Gastroesophageal sphincter (tissue), 3 donors: ENCODE data around the gene FHL3.

Experiments used
- EP300 ChIP-seq: sonication (generic); formaldehyde crosslinking; IDR thresholded peaks from one replicate; pipeline ENCODE4 v1.6.1; 2017; ENCODE audit warnings: antibody characterized with exemption, mild to moderate bottlenecking
- TF ChIP-seq, protein P1 (sequence below), 4 experiments: fragments of 200-600 bp in 2 of 4; fragments of 450-650 bp in 2 of 4; sonication (generic) in 1 of 4; IDR thresholded peaks; one replicate each; pipeline ENCODE4 v1.5.1; 2017 to 2019; ENCODE audit warnings: antibody characterized with exemption in 4 of 4, mild to moderate bottlenecking in 2 of 4, moderate library complexity in 2 of 4

DNA sequence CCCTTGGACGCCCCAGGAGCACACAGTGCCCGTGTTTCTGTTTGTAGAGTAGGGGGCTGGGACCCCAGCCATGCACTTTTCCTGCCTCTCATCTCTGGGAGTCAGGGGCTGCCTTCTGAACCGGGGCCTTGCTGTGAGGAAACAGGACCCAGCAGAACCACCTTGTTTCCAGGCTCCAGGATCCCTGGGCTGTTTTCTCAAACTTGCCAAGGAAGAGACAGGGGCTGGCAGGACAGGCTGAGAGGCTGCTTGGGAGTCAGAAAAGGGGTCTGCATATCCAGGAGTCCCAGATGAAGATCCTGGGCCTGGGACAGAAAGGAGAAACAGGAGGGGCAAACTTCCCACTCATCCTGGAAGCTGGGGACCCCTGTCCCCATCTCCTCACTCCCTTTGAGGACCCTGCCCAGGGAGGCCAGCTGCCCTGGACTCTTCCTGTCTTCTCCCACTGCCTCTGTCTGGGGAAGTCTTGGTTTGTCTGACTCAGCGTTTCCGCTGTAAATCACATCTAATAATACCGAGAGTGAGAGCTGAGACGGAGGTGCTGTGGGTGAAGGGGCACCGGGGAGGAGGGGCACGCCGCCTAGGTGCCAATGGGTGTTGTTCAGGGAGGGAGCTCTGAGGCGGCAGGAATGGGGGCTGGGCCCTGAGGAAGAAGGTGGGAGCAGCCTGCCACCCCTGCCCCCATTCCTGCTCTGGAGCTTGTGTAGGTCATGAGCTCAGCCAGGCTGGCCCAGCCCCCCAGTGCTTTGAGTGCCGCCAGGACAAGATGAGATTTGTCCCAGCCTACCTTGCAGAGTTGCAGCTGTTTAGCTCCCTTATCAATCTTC is 24.6 kb upstream of the FHL3 start:
- no peak for TF ChIP-seq EP300
- TF ChIP-seq, protein P1, sequence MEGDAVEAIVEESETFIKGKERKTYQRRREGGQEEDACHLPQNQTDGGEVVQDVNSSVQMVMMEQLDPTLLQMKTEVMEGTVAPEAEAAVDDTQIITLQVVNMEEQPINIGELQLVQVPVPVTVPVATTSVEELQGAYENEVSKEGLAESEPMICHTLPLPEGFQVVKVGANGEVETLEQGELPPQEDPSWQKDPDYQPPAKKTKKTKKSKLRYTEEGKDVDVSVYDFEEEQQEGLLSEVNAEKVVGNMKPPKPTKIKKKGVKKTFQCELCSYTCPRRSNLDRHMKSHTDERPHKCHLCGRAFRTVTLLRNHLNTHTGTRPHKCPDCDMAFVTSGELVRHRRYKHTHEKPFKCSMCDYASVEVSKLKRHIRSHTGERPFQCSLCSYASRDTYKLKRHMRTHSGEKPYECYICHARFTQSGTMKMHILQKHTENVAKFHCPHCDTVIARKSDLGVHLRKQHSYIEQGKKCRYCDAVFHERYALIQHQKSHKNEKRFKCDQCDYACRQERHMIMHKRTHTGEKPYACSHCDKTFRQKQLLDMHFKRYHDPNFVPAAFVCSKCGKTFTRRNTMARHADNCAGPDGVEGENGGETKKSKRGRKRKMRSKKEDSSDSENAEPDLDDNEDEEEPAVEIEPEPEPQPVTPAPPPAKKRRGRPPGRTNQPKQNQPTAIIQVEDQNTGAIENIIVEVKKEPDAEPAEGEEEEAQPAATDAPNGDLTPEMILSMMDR (IDR thresholded peaks at IDR 0.05) = no peak
